ENCODE results near the gene SIX1. TPM values are rescaled to one million over a fixed set of nuclear protein-coding genes. Genes with fewer than 3 reads are reported as not detected.

Gene SIX1
- total and polyA plus RNA-seq, 2 of the 13 experiments (the other 11 are each of a cell fraction or from before 2014, with no cell fraction given): 1.7 to 6.5 TPM

GRCh38 chr14:60649875-60650372 lies 647 bp upstream of the SIX1 start (continued):
- no peak for TF ChIP-seq CERS6 (CRISPR knock-in tag; IDR thresholded peaks at IDR 0.05)
- no peak for TF ChIP-seq PHB2 (IDR thresholded peaks at IDR 0.05; ENCODE audit: partially characterized antibody)
- TF ChIP-seq FOXC1 (CRISPR knock-in tag; IDR thresholded peaks at IDR 0.05; ENCODE audit: borderline replicate concordance): no peak
- no peak for TF ChIP-seq ATM (IDR thresholded peaks at IDR 0.05; ENCODE audit: borderline replicate concordance)
- 0 out of 2 replicates have a peak, but pooled peaks have one; percentile 1 for TF ChIP-seq ELF3 (CRISPR knock-in tag; IDR thresholded peaks at IDR 0.05)
- TF ChIP-seq IKZF5 (CRISPR knock-in tag; IDR thresholded peaks at IDR 0.05): no peak
- TF ChIP-seq ZBTB7A (CRISPR knock-in tag; IDR thresholded peaks at IDR 0.05): 0 out of 2 replicates have a peak, but pooled peaks have one; percentile 36
- TF ChIP-seq RAD21 (CRISPR knock-in tag; IDR thresholded peaks at IDR 0.05): no peak
- no peak for TF ChIP-seq SMARCE1 (IDR thresholded peaks at IDR 0.05; ENCODE audit: borderline replicate concordance)
- TF ChIP-seq ZNF234 (CRISPR knock-in tag; conservative IDR thresholded peaks at IDR 0.05): 0 out of 2 replicates have a peak, but pooled peaks have one; percentile 19
- no peak for TF ChIP-seq ZNF18 (CRISPR knock-in tag; IDR thresholded peaks at IDR 0.05; ENCODE audit: insufficient replicate concordance)
- no peak for TF ChIP-seq GATA4 (IDR thresholded peaks at IDR 0.05; ENCODE audit: borderline replicate concordance, low read depth)
- no peak for TF ChIP-seq TIGD3 (CRISPR knock-in tag; IDR thresholded peaks at IDR 0.05; ENCODE audit: borderline replicate concordance)
- no peak for TF ChIP-seq SMARCC2 (IDR thresholded peaks at IDR 0.05)
- no peak for TF ChIP-seq FIP1L1 (IDR thresholded peaks at IDR 0.05; ENCODE audit: borderline replicate concordance, insufficient read depth, low read depth, low read length)
- no peak for TF ChIP-seq ZNF20 (CRISPR knock-in tag; IDR thresholded peaks at IDR 0.05)
- TF ChIP-seq EP300 (IDR thresholded peaks at IDR 0.05; ENCODE audit: low read depth in 2 of 2, low read length in 2 of 2): no peak
- no peak for TF ChIP-seq EP300 (CRISPR knock-in tag; IDR thresholded peaks at IDR 0.05; ENCODE audit: borderline replicate concordance)
